Bronchial epithelial cell (primary cell): ENCODE measurements around the gene STH. TPM values are rescaled to one million over a fixed set of nuclear protein-coding genes. Genes with fewer than 3 reads are reported as not detected.

Experiments
- DNase-seq: peaks from one replicate; pipeline ENCODE4 v3.0.0-alpha.2; 2010; ENCODE audit warnings: low read depth
- FAIRE-seq: peaks from 2 replicates; lab custom pipeline; 2011; peaks lifted over from hg19 to GRCh38; lab: Jason Lieb, UNC
- H3K27me3 ChIP-seq: 2 replicates; pipeline ENCODE4 v1.5.1; 2011; ENCODE audit warnings: low read length; ENCODE audit not compliant: control insufficient read depth, insufficient read depth
- H3K36me3 ChIP-seq: 2 replicates; pipeline ENCODE4 v1.5.1; 2011; ENCODE audit warnings: low read length; ENCODE audit not compliant: control insufficient read depth, insufficient read depth
- H3K4me3 ChIP-seq: 2 replicates; pipeline ENCODE4 v1.5.1; 2011; ENCODE audit warnings: mild to moderate bottlenecking, low read depth, low read length, control low read depth
- total RNA-seq: library from RNA; depleted of rRNA; stranded (reverse); fragments of >200 nt; gene quantifications from 2 replicates; pipeline ENCODE4 v1.2.1, GENCODE V29; 2014
- TF ChIP-seq, protein P1 (sequence below): IDR thresholded peaks from 2 replicates; pipeline ENCODE4 v1.5.1; 2011; ENCODE audit warnings: mild to moderate bottlenecking, moderate library complexity, low read length, control low read depth, inconsistent platforms; ENCODE audit not compliant: insufficient read depth, severe bottlenecking

Gene STH
- total RNA-seq, 1 donor from 2014 or later = not detected

DNA sequence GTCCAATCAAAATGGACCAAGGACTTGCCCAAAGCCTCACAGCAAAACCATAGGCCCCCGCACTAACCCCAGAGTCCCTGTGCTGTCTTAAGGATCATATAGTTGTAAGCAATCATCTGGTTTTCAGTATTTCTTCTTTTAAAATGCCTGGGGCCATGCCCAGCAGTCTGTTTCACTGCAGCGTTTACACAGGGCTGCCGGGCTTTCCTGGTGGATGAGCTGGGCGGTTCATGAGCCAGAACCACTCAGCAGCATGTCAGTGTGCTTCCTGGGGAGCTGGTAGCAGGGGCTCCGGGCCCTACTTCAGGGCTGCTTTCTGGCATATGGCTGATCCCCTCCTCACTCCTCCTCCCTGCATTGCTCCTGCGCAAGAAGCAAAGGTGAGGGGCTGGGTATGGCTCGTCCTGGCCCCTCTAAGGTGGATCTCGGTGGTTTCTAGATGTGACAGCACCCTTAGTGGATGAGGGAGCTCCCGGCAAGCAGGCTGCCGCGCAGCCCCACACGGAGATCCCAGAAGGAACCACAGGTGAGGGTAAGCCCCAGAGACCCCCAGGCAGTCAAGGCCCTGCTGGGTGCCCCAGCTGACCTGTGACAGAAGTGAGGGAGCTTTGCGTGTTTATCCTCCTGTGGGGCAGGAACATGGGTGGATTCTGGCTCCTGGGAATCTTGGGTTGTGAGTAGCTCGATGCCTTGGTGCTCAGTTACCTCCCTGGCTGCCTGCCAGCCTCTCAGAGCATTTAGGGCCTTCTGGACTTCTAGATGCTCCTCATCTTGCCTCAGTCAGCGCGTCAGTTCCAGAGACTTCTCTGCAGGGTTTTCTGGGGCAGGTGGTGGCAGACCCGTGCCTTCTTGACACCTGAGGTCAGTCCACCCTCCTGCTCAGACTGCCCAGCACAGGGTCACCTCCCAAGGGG is 24.8 kb upstream of the STH start:
- H3K27me3 ChIP-seq = peaks cover 2% of the 10 kb centered on the region
- TF ChIP-seq, protein P1, sequence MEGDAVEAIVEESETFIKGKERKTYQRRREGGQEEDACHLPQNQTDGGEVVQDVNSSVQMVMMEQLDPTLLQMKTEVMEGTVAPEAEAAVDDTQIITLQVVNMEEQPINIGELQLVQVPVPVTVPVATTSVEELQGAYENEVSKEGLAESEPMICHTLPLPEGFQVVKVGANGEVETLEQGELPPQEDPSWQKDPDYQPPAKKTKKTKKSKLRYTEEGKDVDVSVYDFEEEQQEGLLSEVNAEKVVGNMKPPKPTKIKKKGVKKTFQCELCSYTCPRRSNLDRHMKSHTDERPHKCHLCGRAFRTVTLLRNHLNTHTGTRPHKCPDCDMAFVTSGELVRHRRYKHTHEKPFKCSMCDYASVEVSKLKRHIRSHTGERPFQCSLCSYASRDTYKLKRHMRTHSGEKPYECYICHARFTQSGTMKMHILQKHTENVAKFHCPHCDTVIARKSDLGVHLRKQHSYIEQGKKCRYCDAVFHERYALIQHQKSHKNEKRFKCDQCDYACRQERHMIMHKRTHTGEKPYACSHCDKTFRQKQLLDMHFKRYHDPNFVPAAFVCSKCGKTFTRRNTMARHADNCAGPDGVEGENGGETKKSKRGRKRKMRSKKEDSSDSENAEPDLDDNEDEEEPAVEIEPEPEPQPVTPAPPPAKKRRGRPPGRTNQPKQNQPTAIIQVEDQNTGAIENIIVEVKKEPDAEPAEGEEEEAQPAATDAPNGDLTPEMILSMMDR = no peak
- FAIRE-seq (no peak), DNase-seq (no peak)
- no peak overlapping the region for H3K4me3 ChIP-seq
- H3K36me3 ChIP-seq = no peaks in the 10 kb centered on the region

DNA sequence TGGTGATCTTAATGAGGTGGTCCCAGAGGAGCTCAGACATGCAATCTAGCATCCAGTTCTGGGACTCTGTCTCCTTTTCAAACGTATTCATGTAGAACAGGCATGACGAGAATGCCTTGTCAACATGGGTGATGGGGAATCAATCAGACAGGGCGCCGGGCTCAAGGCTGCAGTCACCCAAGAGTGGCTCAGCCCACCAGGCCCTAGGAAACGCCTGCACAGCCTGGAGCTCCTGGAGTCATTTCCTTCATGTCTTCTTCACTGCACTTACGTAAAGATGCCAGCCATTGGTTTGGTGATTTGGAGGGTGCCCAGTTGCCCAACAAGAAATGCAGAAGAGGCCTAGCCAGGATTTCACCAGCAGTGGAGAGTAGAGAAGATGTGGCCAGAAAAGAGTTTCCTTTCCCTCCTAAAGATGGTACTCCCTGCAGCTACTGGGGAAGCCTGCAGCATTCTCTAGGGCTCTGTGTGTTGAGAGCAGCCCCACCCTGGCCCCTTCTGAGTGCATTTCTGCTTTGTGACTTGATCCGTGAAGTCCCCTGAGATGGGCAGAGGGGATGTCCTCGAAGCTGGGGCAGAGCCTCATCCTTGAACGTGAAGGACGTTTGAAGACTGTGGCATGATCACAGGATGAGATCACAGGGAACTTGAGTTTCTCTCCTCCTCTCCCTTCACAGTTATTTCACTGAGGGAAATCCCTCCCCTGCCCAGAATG is 24.0 kb upstream of the STH start:
- Histone ChIP-seq H3K36me3 (no peaks in the 10 kb centered on the region), H3K4me3 (no peak overlapping the region), H3K27me3 (peaks cover 2% of the 10 kb centered on the region)
- TF ChIP-seq, protein P1 = no peak
- peak; percentile 64 for FAIRE-seq
- DNase-seq = no peak

DNA sequence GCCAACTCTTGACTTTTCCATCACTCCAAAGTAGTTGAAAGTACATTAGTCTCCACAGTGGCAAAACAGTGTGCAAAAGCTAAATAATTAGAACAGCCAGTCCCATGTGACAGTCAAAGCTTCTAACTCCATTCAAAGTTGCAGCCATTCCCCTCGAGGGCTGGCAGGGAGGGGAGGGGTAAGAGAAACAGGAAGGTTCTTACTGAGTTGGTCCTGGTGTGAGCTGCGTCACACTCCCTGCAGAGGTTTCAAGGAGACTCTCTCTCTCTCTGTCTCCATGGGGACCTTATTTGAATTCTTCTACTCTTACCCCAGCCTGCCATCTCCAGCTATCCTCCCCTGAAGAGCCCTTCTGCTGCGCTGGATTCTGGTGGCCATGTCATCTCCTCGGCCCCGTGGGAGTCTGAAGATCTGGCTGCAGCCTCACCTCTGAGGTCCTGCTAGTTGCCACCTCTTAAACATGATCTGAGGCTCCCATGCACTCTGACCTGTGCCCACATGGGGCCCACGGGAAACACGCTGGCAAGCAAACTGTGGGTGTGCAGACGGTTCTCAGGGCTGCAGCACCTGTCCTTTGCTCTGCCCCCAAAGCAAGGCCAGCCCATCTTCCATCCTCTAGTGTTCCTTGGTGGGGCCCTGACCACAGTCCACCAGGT is 23.3 kb upstream of the STH start:
- DNase-seq (no peak), FAIRE-seq (no peak)
- H3K4me3 ChIP-seq = no peak overlapping the region
- TF ChIP-seq, protein P1 = no peak
- no peaks in the 10 kb centered on the region for H3K36me3 ChIP-seq
- peaks cover 2% of the 10 kb centered on the region for H3K27me3 ChIP-seq

DNA sequence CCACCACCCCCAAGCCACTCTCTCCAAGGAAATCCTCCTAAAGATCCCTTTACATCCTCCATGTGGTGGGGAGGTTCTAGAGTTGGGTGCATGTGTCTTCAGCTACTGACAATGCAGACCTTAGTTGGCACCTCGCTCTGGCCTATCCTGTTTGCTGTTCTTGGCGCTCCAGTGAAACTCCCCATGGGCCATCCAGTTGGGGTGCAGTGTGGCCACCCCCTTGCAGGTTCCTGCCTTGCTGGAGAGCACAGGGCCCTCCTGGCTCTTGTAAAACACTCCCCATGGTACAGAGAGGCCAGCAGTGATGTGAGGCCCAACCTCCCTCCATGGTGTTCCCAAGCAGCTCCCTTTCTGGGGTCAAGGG is 22.7 kb upstream of the STH start:
- peaks cover 2% of the 10 kb centered on the region for H3K27me3 ChIP-seq
- TF ChIP-seq, protein P1 = no peak
- DNase-seq (no peak), FAIRE-seq (no peak)
- H3K4me3 ChIP-seq = no peak overlapping the region
- H3K36me3 ChIP-seq = no peaks in the 10 kb centered on the region

DNA sequence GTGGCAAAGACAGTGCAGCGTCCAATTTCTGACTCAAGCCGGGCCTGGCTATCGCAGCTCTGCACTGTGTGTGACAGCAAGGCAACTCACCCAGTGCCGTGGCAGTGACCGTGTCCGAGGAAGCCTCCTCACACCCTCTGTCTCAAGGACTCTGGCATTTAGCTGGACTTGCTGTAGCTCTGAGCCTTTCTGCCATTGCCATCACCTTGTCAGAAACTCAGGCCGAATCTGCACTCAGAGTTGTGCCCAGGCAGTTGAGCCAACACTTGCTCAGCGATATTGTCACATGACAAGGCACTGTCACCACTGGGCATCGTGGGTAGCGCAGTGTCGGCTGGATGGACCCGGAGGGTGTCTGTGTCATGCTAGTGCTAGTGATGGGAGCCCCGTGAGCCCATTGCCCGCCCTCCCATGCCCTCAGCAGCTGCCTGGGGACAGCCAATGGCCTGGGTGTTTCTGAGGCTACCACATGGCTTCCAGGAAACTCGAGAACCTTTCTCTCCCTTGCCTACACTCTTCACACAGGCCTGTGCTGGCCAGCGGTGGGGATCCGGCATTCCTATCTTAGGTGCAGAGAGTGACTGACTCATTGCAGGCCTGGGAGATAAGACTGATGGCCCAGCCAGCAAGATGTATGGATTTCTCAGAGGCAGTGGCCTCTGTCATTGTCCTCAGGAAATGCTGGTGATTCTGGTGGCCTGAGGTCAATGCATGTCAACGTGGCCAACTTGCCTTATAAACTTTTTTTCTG is 22.1 kb upstream of the STH start:
- peaks cover 2% of the 10 kb centered on the region for H3K27me3 ChIP-seq
- no peaks in the 10 kb centered on the region for H3K36me3 ChIP-seq
- DNase-seq (peak; percentile 27), FAIRE-seq (no peak)
- H3K4me3 ChIP-seq = no peak overlapping the region
- TF ChIP-seq, protein P1 = no peak
